Urothelium cell line (cell line): ENCODE data around the gene AGAP1.
A peak's percentile ranks its signal among the peaks of the same experiment; 100 is the strongest.

Source experiments
- DNase-seq: peaks from one replicate; pipeline ENCODE4 v3.0.0; 2011; ENCODE audit warnings: low spot score, mixed read lengths
- FAIRE-seq: peaks from 2 replicates; lab custom pipeline; 2011; peaks lifted over from hg19 to GRCh38; lab: Jason Lieb, UNC

Gene AGAP1

GRCh38 chr2:235544689-235544969, 50.8 kb downstream of the AGAP1 start:
- no peak for DNase-seq
- FAIRE-seq = no peak

GRCh38 chr2:235545339-235546150, 51.7 kb downstream of the AGAP1 start:
- DNase-seq = no peak
- peak; percentile 5 for FAIRE-seq

- FAIRE-seq (no peak), DNase-seq (no peak)
Observed at GRCh38 chr2:235546151-235546435, 52.2 kb downstream of the AGAP1 start.

GRCh38 chr2:235546436-235546835, 52.6 kb downstream of the AGAP1 start:
- no peak for DNase-seq
- no peak for FAIRE-seq

DNA sequence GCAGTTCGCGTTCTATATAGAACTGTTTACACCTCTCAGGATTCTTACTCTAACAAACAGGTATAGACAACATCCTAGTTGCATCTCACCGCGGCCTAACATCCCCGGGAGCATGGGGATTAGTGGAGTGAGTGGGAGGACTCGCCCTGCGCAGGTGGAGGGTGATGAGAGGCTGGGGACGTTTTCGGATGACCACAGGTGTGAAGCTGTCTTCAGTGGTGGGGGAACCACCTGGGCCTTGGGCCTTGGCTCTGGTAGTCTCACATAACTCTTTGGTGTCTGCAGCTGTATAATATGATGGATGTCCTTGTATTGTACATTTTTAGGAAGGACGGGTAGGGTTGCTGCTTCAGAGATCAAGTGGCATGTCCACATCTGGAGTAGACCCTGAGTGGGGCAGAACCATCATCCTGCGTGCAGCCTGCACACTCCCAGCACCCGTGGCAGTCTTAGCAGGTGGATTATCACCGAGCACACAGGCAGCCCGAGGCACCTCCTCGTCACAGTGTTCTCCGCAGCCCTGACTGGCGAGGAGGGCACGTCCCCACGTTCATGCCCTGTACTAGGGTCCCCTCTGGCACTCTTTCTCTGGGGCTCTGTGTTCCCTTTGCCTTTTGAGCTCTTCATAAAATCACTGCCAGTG, 56.0 kb downstream of the AGAP1 start:
- no peak for DNase-seq
- no peak for FAIRE-seq

GRCh38 chr2:235550378-235550760, 56.5 kb downstream of the AGAP1 start:
- no peak for DNase-seq
- FAIRE-seq = no peak

- no peak for DNase-seq
- FAIRE-seq = no peak
Observed at GRCh38 chr2:235550946-235551345, 57.1 kb downstream of the AGAP1 start.

GRCh38 chr2:235551965-235552364, 58.1 kb downstream of the AGAP1 start:
- FAIRE-seq = no peak
- DNase-seq = peak; percentile 64

GRCh38 chr2:235552671-235553070, 58.8 kb downstream of the AGAP1 start:
- FAIRE-seq (no peak), DNase-seq (no peak)

DNA sequence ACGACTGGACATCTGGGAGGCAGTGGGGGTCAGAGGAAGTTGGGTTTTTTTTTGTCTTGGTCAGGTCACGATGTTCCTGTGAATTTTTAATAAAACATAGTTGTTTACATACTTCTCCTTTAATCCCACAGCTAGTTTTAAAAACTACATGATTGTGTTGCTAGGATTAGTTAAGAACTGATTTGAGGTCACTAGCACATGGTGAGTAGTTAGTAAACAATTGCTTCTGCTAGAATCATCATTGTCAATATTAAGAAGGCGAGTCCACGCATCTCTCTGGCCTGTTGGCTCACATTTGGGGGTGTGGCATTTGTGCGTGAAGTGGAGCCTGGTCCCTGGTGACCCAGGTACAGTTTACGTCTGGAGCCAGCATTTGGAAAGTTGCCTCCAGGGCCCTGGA, 59.4 kb downstream of the AGAP1 start:
- DNase-seq (no peak), FAIRE-seq (no peak)

DNA sequence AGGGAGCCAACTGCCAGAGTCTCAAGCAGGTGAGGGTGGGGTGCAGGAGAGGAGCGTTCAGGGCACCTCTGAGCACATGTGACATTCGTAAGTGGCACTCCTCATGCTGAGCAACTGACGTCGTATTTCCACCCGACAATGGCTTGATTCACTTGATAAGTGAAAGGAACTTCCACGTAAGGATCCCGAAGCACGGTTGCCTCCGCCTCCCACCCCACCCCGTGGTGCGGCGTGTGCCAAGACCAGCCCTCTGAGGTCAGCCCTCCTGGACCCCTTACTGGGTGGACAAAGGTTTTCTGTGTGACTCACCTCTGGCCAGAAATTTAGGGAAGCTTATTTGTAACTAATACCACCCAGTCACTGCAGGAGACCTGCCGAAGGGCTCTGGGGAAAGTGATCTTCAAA, 59.9 kb downstream of the AGAP1 start:
- DNase-seq = no peak
- FAIRE-seq = no peak

DNA sequence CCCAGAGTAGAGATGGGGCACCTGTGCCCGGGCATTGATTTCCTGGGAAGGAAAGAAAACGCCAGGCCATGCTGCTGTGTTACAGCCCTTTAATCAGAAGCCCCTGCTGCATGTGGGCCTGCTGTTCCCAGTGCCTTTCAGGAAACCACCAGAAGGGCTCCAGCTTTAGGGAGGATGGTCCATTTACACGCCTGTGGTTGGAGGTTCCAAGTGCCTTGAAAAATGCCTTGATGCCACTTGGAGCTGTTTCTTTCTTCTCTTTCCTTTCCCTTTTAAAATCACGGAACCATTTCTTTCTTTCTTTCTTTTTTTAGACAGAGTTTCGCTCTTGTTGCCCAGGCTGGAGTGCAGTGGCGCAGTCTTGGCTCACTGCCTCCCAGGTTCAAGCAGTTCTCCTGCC, 60.5 kb downstream of the AGAP1 start:
- FAIRE-seq (no peak), DNase-seq (no peak)

- no peak for FAIRE-seq
- DNase-seq = no peak
Observed at GRCh38 chr2:235554936-235555335, 61.1 kb downstream of the AGAP1 start.

GRCh38 chr2:235555371-235555770, 61.5 kb downstream of the AGAP1 start:
- no peak for FAIRE-seq

GRCh38 chr2:235556086-235556485, 62.2 kb downstream of the AGAP1 start:
- DNase-seq (no peak), FAIRE-seq (no peak)

More at GRCh38 chr2:235555371-235555770, 61.5 kb downstream of the AGAP1 start:
- DNase-seq = no peak

- FAIRE-seq (no peak), DNase-seq (no peak)
Observed at GRCh38 chr2:235556901-235557300, 63.1 kb downstream of the AGAP1 start.

- no peak for FAIRE-seq
Observed at GRCh38 chr2:235557903-235558302, 64.1 kb downstream of the AGAP1 start.

GRCh38 chr2:235558572-235558971, 64.7 kb downstream of the AGAP1 start:
- FAIRE-seq (no peak), DNase-seq (no peak)

More at GRCh38 chr2:235557903-235558302, 64.1 kb downstream of the AGAP1 start:
- no peak for DNase-seq

GRCh38 chr2:235560345-235560744, 66.5 kb downstream of the AGAP1 start:
- DNase-seq (no peak), FAIRE-seq (no peak)

- DNase-seq (no peak), FAIRE-seq (no peak)
Observed at GRCh38 chr2:235561450-235561849, 67.6 kb downstream of the AGAP1 start.

DNA sequence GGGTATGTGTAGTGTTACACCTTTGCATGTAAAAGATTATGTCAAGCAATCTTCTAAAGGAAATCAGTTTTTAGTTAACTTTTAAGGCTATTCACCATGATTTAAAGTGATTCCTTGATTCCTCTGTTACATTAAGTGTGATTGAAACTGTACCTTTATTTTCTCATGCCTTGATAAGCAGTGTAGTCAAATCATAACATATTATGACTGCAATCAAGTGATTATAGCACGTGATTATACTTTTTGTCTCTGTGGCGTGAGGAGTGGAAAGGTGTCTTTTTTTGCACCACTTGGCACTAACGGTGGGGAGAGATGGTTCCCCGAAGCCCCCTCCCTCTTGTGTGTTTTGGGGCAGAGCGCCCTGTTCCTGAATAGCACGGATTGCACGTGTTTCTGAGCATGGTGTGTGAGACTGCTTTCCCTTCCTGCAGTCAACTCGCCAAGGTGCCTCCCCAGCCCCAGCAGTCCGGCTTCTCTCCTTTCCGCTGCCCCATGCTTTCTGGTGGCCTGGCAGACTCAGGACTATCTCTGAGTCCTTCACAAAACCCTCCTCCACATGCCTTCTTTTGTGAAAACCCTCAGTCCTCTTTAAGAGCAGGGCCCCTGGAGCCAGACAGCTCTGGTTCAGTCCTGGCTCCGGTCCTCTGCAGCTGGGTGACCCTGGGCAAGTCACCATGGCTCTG, 68.4 kb downstream of the AGAP1 start:
- FAIRE-seq (no peak), DNase-seq (no peak)
